Caco-2 (cell line): Measurements from ENCODE around the gene FNDC11. TPM values are rescaled to one million over a fixed set of nuclear protein-coding genes. Genes with fewer than 3 reads are reported as not detected.
A peak's percentile ranks its signal among the peaks of the same experiment; 100 is the strongest.
"Not testable (repeated sequence)": the region's sequence is repeated elsewhere in the genome, so short reads cannot be mapped to it uniquely, and the experiment has no call there.

Source experiments
- BruUV-seq: library from RNA; stranded (reverse); fragments of 400-500 nt; replicated peaks from 2 replicates; lab custom pipeline; 2021; lab: Mats Ljungman, UMichigan
- CTCF ChIA-PET: fragments of 300-600 bp; sonication (Branson Sonifier 250); formaldehyde crosslinking; loops from one replicate; lab custom pipeline; 2022; ENCODE audit warnings: antibody characterized with exemption; lab: Charles Lee
- POLR2A ChIA-PET: fragments of 300-600 bp; sonication (Branson Sonifier 250); formaldehyde crosslinking; loops from one replicate; lab custom pipeline; 2022; ENCODE audit warnings: antibody characterized with exemption; lab: Charles Lee
- DNase-seq, 2 experiments: peaks; one replicate each; pipeline versions ENCODE4 v3.0.0 to v3.0.0-alpha.2; 2020 to 2022
- H3K27me3 ChIP-seq: replicated peaks from 2 replicates; pipeline ENCODE4 v1.6.0; 2011; ENCODE audit warnings: low read length; ENCODE audit not compliant: control insufficient read depth, insufficient read depth
- H3K36me3 ChIP-seq: 2 replicates; pipeline ENCODE4 v1.5.1; 2011; ENCODE audit warnings: low read length; ENCODE audit not compliant: control insufficient read depth, insufficient read depth
- H3K4me1 ChIP-seq: fragments of 250-450 bp; sonication (Bioruptor Pico); 2 replicates; pipeline ENCODE4 v1.5.1; 2020; ENCODE audit warnings: mild to moderate bottlenecking
- H3K4me3 ChIP-seq: 2 replicates; pipeline ENCODE4 v1.5.1; 2011; ENCODE audit warnings: low read depth, mild to moderate bottlenecking, control low read depth, low read length
- H3K9me3 ChIP-seq: fragments of 250-450 bp; sonication (Bioruptor Pico); 2 replicates; pipeline ENCODE4 v1.5.1; 2020; ENCODE audit warnings: mild to moderate bottlenecking, moderate library complexity
- H3K27ac Mint-ChIP-seq: one replicate; pipeline ENCODE4 v1.8.0; 2022; ENCODE audit warnings: mixed read lengths; ENCODE audit not compliant: unreplicated experiment
- H3K27me3 Mint-ChIP-seq: one replicate; pipeline ENCODE4 v1.8.0; 2022; ENCODE audit warnings: mixed read lengths; ENCODE audit not compliant: insufficient read depth, unreplicated experiment
- H3K36me3 Mint-ChIP-seq: one replicate; pipeline ENCODE4 v1.8.0; 2022; ENCODE audit warnings: mild to moderate bottlenecking, mixed read lengths; ENCODE audit not compliant: insufficient read depth, unreplicated experiment
- H3K4me1 Mint-ChIP-seq: one replicate; pipeline ENCODE4 v1.8.0; 2022; ENCODE audit warnings: low read depth, mixed read lengths; ENCODE audit not compliant: unreplicated experiment
- H3K4me3 Mint-ChIP-seq: one replicate; pipeline ENCODE4 v1.8.0; 2022; ENCODE audit warnings: mild to moderate bottlenecking, moderate library complexity, mixed read lengths; ENCODE audit not compliant: unreplicated experiment
- H3K9me3 Mint-ChIP-seq: one replicate; pipeline ENCODE4 v1.8.0; 2022; ENCODE audit warnings: mixed read lengths; ENCODE audit not compliant: unreplicated experiment
- intact Hi-C: fragments of 100-400 bp; cut with micrococcal nuclease; formaldehyde crosslinking; loops from one replicate; pipeline ENCODE4 v1.10.0; 2022; ENCODE audit not compliant: unreplicated experiment
- total RNA-seq: library from RNA; stranded (reverse); gene quantifications from 2 replicates; pipeline ENCODE4 v1.2.3, GENCODE V29; 2022
- TF ChIP-seq, protein P1 (sequence below), 2 experiments: fragments of 200-600 bp in 1 of 2; IDR thresholded peaks; 1 replicate in 1 of 2; 2 replicates in 1 of 2; pipeline versions ENCODE4 v1.5.1 to v1.8.0; 2011 to 2022; ENCODE audit warnings: antibody characterized with exemption in 1 of 2, control low read depth in 1 of 2, inconsistent platforms in 1 of 2, low read depth in 1 of 2, low read length in 1 of 2, mild to moderate bottlenecking in 1 of 2, moderate library complexity in 1 of 2; ENCODE audit not compliant: insufficient read depth in 1 of 2, severe bottlenecking in 1 of 2, unreplicated experiment in 1 of 2

FNDC11 gene
- total RNA-seq, 1 experiment from 2014 or later: not detected

GRCh38 chr20:63558804-63559484 lies 5.0 kb downstream of the FNDC11 start:
- BruUV-seq: no TSS peak
- no peak overlapping the region for H3K27ac Mint-ChIP-seq
- H3K4me1 ChIP-seq: no peaks in the 10 kb centered on the region; the same call in 1 of the 2 replicates
- peaks cover 5% of the 10 kb centered on the region; the same call in 1 of the 2 replicates for H3K9me3 ChIP-seq
- intact Hi-C loops: no loop called here
- H3K27me3 ChIP-seq: no peaks in the 10 kb centered on the region
- peaks cover 23% of the 10 kb centered on the region for H3K36me3 Mint-ChIP-seq
- ChIA-PET POLR2A (no interaction called here), CTCF (no interaction called here)
- no peak overlapping the region for H3K4me3 Mint-ChIP-seq
- no peak overlapping the region for H3K4me3 ChIP-seq
- no peaks in the 10 kb centered on the region for H3K4me1 Mint-ChIP-seq
- no peaks in the 10 kb centered on the region for H3K36me3 ChIP-seq
- H3K9me3 Mint-ChIP-seq: no peaks in the 10 kb centered on the region
- H3K27me3 Mint-ChIP-seq: no peaks in the 10 kb centered on the region
- TF ChIP-seq, protein P1, sequence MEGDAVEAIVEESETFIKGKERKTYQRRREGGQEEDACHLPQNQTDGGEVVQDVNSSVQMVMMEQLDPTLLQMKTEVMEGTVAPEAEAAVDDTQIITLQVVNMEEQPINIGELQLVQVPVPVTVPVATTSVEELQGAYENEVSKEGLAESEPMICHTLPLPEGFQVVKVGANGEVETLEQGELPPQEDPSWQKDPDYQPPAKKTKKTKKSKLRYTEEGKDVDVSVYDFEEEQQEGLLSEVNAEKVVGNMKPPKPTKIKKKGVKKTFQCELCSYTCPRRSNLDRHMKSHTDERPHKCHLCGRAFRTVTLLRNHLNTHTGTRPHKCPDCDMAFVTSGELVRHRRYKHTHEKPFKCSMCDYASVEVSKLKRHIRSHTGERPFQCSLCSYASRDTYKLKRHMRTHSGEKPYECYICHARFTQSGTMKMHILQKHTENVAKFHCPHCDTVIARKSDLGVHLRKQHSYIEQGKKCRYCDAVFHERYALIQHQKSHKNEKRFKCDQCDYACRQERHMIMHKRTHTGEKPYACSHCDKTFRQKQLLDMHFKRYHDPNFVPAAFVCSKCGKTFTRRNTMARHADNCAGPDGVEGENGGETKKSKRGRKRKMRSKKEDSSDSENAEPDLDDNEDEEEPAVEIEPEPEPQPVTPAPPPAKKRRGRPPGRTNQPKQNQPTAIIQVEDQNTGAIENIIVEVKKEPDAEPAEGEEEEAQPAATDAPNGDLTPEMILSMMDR (IDR thresholded peaks at IDR 0.05; ENCODE audit: insufficient read depth in 1 of 2, low read depth in 1 of 2, low read length in 1 of 2, severe bottlenecking in 1 of 2, unreplicated experiment in 1 of 2): no peak
- no peak for DNase-seq

GRCh38 chr20:63559485-63560332 lies 5.8 kb downstream of the FNDC11 start:
- H3K4me1 ChIP-seq, H3K9me3 Mint-ChIP-seq, H3K36me3 ChIP-seq, intact Hi-C loops, H3K27me3 ChIP-seq, H3K4me1 Mint-ChIP-seq, H3K4me3 Mint-ChIP-seq, CTCF ChIA-PET, H3K4me3 ChIP-seq, H3K9me3 ChIP-seq, BruUV-seq, POLR2A ChIA-PET, H3K27me3 Mint-ChIP-seq: not testable (repeated sequence)
- H3K27ac Mint-ChIP-seq: peak overlapping the region; percentile 20
- DNase-seq: peak in 1 of 2 experiments; percentile 73
- H3K36me3 Mint-ChIP-seq: peaks cover 18% of the 10 kb centered on the region

GRCh38 chr20:63560333-63560805 lies 6.4 kb downstream of the FNDC11 start:
- Mint-ChIP-seq H3K4me1 (no peaks in the 10 kb centered on the region), H3K4me3 (no peak overlapping the region), H3K9me3 (no peaks in the 10 kb centered on the region), H3K27ac (peak overlapping the region; percentile 20), H3K36me3 (peaks cover 20% of the 10 kb centered on the region), H3K27me3 (no peaks in the 10 kb centered on the region)
- H3K9me3 ChIP-seq: peaks cover 5% of the 10 kb centered on the region; the same call in 1 of the 2 replicates
- H3K4me1 ChIP-seq: no peaks in the 10 kb centered on the region; the same call in 1 of the 2 replicates
- TF ChIP-seq, protein P1 (IDR thresholded peaks at IDR 0.05; ENCODE audit: insufficient read depth in 1 of 2, low read depth in 1 of 2, low read length in 1 of 2, severe bottlenecking in 1 of 2, unreplicated experiment in 1 of 2): no peak
- H3K27me3 ChIP-seq: no peaks in the 10 kb centered on the region
- ChIA-PET CTCF (no interaction called here), POLR2A (no interaction called here)
- BruUV-seq: no TSS peak
- no peak for DNase-seq
- intact Hi-C loops: no loop called here
- H3K4me3 ChIP-seq: no peak overlapping the region
- no peaks in the 10 kb centered on the region for H3K36me3 ChIP-seq
